HG03097 (cell line): Measurements from ENCODE around the gene P3H4.
"Not testable (repeated sequence)": the region's sequence is repeated elsewhere in the genome, so short reads cannot be mapped to it uniquely, and the experiment has no call there.

ENCODE experiments used
- ATAC-seq: cut with Tn5 transposase; IDR thresholded peaks from one replicate; pipeline ENCODE4 v1.9.1; 2021; ENCODE audit not compliant: unreplicated experiment, low FRiP score

P3H4 gene, protein sequence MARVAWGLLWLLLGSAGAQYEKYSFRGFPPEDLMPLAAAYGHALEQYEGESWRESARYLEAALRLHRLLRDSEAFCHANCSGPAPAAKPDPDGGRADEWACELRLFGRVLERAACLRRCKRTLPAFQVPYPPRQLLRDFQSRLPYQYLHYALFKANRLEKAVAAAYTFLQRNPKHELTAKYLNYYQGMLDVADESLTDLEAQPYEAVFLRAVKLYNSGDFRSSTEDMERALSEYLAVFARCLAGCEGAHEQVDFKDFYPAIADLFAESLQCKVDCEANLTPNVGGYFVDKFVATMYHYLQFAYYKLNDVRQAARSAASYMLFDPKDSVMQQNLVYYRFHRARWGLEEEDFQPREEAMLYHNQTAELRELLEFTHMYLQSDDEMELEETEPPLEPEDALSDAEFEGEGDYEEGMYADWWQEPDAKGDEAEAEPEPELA

DNA sequence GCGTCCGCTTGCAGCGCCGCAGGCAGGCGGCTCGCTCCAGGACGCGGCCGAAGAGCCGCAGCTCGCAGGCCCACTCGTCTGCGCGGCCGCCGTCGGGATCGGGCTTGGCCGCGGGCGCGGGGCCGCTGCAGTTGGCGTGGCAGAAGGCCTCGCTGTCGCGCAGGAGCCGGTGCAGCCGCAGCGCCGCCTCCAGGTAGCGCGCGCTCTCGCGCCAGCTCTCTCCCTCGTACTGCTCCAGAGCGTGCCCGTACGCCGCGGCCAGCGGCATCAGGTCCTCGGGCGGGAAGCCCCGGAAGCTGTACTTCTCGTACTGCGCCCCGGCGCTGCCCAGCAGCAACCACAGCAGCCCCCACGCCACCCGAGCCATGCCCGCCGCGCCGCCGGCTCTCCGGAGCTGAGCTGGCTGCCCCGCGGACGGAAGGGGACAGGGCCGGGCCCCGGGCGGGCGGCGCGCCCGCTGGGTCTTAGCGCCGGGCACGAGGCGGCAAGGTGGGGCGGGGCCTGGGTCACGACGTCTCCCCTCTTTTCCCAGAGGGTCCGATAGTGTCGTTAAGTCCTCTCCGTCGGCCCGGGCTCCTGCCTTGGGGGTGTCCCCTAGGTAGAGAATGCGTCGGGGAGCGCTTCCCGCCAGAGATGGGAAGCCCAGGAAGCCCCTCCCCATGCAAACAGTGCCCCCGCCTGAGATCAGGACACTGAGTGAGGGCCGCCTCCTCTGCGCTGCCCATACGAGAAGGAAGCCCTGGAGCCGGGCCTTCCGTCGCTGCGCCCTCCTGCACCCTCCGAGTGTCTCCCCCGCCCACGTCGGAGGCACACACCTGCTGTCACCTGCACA, at the start of gene P3H4:
P3H4 (minus strand) TSS at position 401 of the 832 bp plus-strand sequence; CDS start at position 367, 34 bp downstream.
- no peak for ATAC-seq

DNA sequence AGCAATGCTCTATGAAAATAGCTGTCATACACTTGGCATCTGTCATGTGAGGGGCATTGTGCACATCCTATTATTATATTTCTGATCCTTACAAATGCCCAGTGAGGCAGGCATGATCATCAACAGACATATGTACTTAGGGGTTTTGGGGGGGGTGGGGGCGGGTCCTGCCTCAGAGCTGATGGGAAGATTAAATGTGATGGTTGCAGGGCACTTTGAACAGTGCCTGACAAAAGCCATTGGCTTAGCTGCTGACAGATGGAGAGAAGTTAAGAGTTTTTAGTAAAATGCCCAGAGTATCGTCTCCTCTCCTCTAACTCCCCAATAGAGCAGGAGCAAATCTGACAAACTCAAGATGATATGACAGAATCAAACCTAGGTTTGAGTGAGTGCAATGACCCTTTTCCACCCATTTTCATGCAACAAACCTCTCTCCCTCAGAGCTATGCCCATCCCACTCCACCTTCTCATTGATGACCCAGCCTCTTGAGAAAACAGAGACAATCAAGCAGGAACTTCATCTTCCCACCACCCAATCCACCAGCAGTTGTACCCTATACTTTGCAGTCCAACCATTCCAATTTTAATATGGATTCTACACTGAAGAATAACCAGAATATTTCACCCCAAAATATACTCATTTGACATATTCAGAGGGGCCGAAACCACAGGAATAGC, 48.6 kb upstream of the P3H4 start:
- no peak for ATAC-seq

DNA sequence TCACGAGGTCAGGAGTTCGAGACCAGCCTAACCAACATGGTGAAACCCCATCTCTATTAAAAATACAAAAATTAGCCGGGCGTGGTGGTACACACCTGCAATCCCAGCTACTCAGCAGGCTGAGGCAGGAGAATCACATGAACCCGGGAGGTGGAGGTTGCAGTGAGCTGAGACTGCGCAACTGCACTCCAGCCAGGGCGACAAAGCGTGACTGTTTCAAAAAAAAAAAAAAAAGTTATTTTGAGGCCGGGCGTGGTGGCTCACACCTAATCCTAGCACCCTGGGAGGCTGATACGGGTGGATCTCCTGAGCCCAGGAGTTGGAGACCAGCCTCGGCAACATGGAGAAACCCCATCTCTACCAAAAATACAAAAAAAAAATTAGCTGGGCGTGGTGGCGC, 39.6 kb upstream of the P3H4 start:
- not testable (repeated sequence) for ATAC-seq

DNA sequence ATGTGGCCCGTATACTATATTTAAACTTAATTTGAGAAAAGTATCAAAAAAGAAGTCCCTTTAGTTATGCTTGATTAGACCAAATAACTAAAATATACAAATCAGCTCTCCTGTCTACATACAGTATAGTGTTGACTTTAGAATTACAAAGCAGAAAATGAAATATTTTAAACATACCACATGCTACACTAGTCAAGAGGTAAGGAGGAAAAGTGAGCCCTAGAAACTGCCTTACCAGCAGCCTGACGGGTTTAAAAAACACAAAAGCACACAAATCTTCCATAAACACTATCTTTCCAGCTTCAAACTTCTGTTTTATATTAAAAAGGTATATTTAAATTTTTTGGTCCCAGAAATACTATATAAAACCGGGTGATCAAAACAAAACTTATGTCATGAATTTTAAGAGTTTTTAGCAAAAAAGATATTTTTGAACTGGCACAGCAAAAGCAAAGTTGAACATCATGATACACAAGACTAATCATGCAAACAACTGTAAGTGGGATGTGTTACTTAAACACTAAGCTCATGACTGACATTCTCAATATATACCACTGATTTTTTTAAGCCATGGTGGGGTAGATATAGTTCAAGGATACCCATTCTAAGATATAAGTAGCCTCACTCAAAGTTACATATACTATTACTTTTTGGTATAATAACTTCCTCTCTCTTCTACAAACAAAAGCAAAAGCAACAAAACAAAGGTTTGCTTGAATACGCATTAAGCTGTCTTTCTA, 37.7 kb upstream of the P3H4 start:
- ATAC-seq = no peak

DNA sequence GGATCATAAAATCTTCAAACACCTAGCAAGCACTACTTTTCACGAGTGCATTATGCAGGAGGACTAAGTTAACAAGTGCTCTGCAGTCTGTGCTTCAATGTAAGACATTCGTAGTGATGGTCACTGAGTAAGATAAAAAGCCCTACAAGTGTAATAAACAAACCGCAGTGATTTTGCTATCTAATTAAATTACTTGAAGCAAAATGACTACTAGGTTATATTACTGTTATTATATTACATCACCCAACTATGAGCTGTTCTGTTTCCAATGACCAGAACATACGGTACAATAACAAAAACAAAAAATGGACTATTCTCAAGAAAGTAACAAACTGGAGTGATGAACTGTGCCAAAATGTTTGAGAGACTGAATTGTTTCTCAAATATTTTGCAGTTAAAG, 37.0 kb upstream of the P3H4 start:
- no peak for ATAC-seq

DNA sequence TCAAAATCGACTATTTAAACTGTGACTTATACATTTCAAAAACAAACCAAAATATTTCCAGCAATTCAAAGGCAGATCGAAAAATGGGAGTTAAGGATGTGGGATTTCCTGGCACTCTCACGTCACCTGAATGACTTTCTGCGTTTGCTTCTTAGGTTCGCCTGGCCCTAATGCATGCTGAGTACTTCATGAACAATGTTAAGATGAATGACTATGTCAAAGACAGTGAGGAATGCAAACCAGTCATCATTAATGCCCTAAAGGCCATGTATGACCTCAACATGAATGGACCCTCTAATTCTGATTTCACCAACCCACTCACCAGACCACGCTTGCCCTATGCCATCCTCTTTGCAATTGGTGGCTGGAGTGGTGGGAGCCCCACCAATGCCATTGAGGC, 33.2 kb upstream of the P3H4 start:
- no peak for ATAC-seq

DNA sequence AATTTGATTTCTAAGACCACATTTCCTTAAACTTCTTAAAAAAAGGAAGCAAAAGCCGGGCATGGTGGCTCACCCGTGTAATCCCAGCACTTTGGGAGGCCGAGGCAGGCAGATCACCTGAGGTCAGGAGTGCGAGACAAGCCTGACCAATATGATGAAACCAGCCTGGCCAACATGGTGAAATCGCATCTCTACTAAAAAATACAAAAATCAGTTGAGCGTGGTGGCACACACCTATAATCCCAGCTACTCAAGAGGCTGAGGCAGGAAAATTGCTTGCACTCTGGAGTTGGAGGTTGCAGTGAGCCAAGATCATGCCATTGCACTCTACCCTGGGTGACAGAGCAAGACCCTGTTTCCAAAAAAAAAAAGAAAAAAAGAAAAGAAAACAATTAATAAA, 29.0 kb upstream of the P3H4 start:
- ATAC-seq = not testable (repeated sequence)

DNA sequence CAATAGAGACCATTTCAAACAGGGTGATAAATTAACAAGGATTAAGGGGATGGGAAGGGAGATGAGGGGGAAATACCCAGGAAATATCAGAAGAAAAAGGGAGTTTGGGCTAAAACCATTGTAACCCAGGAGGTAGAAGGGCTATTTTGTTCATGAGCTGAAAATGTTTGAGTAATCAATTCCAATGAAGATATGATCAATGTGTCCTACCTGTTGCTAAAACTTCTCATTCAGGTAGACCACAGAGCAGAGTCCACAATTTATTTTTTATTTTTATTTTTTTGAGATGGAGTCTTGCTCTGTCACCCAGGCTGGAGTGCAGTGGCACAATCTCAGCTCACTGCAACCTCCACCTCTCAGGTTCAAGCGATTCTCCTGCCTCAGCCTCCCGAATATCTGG, 27.7 kb upstream of the P3H4 start:
- ATAC-seq = not testable (repeated sequence)

DNA sequence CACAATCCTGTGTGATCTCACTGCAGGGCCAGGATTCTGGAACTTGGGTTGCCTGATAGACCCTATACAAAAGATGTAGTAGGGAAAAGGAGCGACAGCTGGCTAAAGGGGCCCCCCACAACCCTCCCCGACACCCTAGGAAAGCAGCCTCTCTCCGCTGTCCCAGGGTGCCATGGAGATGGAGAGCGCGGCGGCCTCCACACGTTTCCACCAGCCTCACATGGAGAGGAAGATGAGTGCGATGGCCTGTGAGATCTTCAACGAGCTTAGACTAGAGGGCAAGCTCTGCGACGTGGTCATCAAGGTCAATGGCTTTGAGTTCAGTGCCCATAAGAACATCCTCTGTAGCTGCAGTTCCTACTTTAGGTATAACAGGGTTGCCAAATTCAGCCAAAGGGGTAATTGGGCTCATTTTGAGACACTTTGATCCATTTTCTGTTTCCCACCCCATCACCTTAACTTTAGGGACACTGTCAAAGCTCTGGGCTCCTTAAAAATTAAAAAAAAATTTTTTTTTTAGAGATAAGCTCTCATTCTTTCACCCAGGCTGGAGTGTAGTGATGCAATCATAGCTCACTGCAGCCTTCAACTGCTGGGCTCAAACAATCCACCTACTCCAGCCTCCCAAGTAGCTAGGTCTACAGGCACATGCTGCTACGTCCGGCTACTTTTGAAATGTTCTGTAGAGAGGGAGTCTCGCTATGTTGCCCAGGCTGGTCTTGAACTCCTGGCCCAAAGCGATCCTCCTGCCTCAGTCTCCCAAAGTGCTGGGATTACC, 26.2 kb upstream of the P3H4 start, which contains the start of gene KLHL10:
KLHL10 (plus strand) TSS at position 65 of the 778 bp plus-strand sequence; CDS start at position 173, 108 bp downstream.
- no peak for ATAC-seq

DNA sequence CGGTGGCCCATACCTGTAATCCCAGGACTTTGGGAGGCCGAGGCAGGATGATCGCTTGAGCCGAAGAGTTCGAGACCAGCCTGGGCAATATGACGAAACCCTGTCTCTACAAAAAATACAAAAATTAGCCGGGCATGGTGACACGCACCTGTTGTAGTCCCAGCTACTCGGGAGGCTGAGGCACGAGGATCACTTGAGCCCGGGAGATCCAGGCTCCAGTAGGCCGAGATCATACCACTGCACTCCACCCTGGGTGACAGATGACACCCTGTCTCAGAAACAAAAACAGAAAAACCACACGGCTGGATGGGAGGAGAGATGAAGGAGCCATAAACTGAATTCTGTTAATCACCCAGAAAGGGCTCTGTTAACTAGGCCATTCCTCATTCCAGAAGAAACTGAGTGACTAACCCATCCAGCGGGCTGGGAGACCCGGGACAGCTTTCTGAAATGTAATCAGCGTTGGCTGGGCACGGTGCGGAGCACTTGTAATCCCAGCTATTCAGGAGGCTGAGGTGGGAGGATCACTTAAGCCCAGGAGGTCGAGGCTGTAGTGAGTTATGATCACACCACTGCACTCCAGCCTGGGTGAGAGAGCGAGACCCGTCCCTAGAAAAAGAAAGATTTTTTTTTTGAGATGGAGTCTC, 24.9 kb upstream of the P3H4 start:
- no peak for ATAC-seq

DNA sequence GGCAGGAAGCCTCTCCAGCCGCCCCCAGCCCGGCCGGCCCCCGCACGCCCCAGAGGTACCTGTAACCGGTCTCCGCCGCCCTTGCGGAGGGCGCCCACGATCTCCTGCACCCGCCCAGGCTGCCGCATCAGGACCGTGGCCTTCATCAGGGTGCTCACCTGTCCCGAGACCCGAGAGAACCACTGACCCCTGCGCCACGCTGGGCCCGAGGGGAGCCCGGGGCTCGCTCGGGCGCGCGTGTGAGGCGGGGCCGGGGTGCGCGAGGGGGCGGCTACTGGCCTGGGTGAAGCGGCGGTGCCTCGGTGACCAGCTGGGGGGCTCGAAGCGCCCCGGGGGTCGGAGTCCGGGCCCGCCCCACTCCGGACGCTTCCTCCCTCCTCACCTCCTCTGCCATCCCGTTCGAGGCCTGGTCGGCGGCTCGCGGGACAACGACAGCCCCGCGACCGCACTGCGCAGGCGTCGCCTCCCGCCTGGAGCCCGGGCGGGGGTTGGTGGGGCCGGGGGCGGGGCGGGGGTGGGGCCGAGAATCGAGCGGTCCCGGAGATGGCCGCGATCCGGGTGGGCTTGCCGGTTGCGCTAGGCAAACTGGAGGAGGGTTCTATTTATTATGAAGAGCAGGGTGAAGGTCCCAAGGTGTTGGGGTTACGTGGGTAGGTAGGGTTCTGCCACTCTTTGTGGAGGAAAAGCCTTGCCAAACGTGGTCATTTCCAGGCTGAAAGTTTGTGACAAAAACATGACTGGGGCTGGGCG, 24.2 kb upstream of the P3H4 start, which contains the start of gene NT5C3B:
NT5C3B (minus strand) TSS at position 433 of the 750 bp plus-strand sequence; CDS start at position 394, 39 bp downstream.
- ATAC-seq = no peak

DNA sequence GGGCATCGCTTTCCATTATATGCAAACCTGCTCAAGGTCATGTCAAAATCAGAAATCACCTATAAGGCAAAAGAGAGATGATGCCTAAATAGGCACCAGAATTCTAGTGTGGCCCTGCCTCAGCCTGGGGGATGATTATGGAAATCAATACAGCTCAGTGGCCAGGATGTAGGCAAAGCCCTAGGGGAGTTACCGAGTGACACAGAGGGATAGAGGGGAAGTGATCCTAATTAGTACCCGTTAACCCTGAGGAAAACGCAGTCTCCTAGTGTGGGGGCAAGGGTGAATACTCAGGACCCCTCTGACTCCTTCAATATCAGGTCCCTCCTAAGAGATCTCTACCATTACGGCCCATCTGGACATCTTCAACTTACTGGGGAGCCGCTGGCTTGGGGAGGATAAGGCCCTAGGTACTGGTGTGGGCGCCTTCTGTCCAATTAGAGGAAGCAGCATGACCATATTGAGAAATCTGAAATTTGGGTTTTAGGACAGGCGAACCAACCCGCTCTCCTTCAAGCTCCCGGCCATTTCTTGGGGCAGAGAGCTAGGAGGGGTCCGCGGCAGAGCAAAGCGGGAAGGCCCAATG, 23.6 kb upstream of the P3H4 start:
- ATAC-seq = no peak

DNA sequence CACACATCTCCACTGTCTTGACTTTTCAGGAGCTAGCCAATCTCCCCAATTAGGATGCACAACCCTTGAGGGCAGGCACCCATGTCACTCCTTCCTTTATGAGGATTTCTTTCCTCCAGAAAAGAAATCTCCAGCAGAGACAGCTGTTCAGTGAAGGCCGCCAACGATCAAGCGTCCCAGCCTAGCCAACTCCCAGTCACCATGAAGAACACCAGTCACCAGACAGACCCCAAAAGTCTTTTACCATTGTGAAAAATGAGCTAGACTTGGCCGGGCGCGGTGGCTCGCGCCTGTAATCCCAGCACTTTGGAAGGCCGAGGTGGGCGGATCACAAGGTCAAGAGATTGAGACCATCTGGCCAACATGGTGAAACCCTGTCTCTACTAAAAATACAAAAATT, 18.2 kb upstream of the P3H4 start:
- not testable (repeated sequence) for ATAC-seq

DNA sequence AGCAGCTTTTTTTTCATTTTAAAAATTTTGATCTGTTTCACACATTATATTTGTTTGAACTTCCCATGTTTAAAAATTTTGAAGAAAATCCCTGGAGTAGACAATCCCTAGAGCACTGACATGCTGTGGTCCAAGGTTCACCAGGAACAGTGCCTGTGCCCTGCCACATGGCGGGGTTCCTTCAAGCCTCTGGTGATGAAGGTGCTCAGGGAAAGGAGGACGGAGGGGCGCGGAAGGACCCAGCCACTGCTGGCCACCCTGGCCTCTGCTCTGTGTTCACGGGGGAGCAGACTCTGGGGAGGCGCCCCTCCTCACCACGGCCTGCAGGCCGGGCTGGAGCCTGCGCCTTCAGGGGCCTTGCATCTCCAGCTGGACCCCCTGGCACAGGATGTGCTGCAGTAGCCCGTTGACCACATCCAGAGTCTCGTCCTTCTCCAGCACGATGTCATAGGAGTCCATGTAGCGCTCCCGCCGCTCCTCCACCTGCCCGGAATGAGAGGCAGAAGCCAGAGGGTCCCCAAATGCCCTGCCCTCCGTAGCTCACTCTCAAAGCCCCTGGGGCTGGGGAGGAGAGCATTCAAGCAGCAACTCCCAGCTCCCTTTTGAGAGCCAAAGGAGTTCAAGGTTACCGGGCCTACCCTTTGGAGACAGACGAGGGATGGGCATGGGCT, 13.6 kb upstream of the P3H4 start:
- no peak for ATAC-seq

DNA sequence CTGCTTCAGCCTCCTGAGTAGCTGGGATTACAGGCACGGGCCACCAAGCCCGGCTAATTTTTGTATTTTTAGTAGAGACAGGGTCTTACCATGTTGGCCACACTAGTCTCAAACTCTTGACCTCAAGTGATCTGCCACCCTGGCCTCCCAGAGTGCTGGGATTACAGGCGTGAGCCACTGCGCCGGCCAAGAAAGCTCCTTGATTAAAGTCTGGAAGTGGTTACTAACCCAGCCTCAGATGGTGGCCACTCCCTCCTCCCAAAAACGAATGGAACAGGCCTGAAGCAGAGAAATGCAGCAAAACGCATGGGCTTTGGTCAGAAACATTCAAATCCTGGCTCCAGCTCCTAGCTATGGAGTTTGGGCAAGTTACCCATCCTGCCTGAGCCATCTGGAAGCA, 12.3 kb upstream of the P3H4 start:
- no peak for ATAC-seq

DNA sequence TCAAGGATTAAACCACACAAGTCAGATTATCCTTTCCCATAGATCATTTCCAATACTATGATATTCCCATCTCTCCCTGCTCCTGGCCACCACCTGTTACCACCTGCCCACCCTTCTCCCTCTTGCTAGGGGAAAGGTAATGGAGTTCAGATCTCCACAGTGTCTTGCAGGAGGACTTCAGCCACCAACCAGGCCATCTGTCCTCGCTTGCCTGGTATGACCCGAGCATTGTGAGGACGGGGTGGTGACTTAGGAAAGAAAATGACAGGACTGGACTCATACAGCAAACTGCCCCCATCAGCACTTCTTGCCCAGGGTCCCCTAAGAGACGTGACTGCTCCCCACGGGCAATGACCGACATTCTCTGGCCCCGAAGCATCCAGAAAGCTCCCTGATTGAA, 11.8 kb upstream of the P3H4 start:
- no peak for ATAC-seq

DNA sequence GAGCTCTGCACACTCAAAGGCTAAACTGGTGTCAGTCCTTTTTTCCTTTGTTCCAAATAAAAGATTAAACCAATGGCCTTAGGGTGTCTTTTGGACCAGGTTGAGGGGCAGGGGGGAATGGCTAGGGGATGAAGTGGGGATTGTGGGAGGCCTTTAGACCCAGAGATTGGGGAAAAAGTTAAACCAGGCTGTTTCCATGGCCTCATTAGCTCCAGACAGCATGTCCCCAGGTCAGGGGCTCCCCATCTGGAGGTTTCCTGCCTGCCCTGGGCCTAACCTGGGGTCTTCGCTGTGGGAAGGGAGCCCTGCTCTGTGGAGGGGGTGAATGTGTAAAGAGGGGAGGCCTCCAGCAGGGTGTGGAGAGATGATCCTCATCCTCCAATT, 11.4 kb upstream of the P3H4 start:
- no peak for ATAC-seq
